Fibroblast of skin of abdomen (primary cell): ENCODE data around the gene RABGGTA.
A peak's percentile ranks its signal among the peaks of the same experiment; 100 is the strongest.
"Not testable (repeated sequence)": the region's sequence is repeated elsewhere in the genome, so short reads cannot be mapped to it uniquely, and the experiment has no call there.

ENCODE experiments used
- DNase-seq: peaks from one replicate; pipeline ENCODE4 v3.0.0-alpha.2; 2013

RABGGTA gene

DNA sequence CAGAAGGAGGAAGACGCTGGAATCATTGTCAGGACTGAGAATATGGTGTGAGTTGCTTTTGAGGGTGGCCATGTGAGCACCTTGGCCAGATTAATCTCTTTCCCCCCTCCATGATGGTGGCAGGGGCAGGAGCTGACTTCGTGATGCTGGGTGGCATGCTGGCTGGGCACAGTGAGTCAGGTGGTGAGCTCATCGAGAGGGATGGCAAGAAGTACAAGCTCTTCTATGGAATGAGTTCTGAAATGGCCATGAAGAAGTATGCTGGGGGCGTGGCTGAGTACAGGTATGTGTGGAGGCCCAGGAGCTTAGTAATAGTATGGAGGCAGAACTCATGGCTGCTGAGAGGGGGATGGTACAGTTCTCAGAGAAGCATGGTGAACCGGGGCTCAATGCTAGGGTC is 33.3 kb downstream of the RABGGTA start:
- DNase-seq = no peak

DNA sequence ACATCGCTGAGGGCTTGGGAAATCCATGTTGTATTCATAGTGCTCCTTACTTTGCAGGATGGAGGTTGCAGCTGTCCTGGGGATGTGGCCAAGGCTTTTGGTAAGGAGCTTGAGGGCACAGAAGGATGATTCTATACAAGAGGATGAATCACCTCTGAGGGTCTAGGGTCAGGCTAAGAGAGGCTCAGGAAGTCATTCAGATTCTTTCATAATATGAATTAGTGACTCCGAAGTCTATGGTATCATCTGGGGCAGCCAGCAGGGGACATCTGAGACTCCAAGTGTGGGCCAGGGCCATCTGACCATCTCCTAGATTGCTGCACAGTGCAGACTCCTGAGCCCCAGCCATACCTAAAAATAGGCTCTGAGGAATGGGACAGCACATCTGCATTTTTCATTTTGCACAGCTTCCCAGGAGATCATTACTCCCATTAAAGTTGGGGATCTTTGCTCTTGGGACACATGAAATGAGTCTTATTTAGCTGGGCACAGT is 33.9 kb downstream of the RABGGTA start:
- no peak for DNase-seq

DNA sequence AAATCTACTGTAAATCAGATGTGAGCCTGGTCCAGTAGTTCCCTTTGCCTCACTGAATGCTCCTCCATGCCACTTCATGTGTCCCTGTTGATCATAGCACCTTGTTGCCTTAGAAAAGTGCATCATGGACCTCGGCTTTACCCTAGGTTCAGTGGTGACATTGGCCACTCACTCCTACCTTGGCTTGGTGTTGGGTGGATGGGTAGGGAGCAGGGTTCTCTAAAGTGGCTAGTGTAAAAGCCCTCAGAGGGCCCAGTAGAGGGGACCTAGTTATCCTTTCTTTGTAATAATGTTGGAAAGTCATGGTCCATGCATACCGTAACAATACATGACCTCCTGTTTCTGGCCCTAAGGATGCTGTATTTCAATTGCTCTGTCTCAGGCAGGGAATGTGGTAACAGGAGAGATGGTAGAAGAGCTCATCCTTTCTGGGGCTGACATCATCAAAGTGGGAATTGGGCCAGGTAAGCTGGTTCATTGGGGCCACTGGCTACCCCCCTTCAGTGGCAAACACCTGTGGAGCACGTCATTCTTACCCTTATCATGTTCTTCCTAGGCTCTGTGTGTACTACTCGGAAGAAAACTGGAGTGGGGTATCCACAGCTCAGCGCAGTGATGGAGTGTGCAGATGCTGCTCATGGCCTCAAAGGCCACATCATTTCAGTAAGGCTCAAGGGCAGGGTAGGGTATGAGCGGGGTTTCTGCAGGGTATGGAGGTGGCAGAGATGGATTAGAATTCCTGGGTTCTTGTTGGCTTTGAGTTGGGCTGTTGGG is 34.5 kb downstream of the RABGGTA start:
- no peak for DNase-seq

DNA sequence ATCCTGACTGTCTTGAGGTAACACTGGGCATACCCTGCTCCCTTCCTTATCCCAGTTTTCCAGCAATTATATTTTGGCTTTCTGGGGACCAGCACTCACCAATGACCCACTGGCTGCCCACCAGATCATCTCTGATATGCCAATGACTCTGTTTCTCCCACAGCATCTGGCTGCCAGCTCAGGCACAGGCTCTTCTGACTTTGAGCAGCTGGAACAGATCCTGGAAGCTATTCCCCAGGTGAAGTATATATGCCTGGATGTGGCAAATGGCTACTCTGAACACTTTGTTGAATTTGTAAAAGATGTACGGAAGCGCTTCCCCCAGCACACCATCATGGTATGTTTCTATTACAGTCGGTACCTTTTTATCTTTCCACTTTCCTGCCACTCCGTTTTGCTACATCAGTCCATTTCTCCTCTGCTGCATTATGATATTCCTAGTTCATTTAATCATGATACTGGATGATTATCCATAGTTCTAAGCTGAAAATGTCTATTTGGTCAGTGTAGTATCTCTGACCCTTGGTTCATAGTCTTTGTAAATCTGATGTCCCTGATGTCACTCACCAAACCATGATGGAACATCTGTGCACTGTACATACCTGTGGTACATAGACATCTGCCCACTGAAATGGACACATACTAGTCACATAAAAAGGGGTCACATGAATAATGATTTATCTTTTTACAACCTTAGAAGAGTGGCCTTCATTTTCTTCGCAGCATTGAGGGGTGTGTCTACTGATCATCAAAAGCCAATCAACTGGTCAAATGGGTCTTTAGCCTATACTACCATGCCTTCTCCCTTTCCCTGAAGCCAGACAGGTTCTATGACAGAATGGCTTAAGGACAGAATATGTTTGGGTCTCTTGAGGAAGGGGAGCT is 35.4 kb downstream of the RABGGTA start:
- no peak for DNase-seq

DNA sequence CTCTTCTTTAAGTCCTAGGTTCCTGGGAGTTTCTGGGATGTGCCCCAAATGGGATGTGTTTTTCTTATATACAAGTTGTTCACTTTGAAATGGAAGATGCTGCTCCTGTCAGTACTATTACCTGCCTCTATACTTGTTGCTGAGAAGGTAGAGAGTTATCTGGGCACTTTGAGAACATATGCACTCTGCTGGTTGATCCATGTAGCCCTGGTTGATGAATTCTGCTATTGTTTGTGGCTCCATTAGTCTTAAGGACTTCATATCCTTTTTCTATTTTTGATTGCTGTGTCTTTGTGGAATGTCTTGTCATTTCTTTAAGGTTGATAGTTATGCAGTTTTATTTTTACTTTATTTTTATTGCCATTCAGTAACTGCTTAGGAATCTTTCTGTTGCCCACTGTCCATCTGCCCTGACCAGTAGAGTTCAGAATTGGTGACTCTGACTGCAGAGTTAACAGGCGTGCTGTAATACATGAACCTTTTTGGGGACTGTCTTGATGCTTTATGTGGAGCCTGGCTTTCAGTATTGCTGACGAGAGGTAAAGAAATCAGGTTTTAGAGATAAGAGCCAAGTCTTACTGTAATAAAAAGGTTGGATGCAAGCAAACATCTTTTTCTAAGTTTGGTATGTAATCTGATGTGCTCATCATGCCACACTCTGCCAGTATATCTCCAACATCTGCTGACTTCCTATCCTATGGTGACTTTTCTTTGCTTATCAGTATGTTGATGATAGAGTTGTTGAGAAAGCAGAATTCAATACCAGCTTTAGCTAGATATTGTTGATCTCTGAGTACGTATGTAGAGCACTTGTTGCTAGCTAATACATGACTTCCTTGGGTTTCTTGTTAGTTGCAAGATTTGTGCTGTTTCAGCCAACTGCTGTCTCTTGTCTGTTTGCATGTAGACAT is 37.0 kb downstream of the RABGGTA start:
- no peak for DNase-seq

DNA sequence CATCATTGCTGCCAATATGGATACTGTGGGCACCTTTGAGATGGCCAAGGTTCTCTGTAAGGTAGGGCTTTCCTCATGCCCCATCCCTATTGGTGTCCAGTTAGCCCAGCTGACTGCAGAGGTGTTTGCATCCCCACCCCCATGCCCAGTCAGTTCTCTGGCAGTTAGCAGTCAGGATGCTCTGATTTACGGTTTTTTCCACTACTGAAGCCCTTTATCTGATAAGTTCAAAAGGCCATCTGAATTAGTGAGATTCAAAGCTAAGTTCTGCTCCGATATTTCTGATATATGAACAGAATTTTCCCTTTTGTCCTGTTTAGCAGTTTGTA is 37.9 kb downstream of the RABGGTA start:
- no peak for DNase-seq

DNA sequence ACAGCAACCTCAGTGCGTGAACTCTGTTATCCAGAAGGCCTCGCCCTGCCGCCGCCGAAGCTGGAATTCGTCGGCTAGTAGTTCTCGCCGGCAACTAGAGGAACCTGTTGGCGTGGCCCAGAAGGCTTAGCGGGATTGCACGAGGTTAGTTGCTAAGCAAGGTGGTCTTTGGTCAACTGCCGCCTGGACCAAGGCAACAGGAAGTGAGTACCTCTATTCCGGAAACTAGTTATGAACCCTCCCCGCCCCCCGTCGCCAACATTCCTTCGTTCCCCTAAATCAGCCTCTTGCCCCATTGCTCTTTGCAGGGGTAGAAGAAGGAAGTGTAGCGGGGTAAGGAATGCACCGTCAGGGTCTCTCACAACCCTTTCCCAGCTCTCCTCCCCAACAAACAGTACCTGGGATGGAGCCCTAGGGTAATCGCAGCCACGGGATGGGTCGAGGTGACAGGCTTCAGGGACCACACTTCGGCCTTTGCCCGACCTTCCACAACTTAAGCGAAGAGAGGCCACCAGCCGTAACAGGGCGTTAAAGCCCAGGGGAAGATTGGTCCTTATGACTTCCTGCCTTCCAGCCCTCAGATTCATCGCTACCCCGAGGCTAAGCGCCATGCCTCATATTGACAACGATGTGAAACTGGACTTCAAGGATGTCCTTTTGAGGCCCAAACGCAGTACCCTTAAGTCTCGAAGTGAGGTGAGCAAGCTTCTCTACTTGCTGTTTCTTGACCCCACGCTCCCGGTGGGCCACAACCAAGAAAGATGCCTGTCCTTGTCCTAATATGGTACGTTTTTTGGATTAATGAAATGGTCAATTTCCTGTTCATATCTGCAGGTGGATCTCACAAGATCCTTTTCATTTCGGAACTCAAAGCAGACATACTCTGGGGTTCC is 38.5 kb downstream of the RABGGTA start, which contains the start of gene GMPR2:
Gene GMPR2 (plus strand): TSS at position 285 of the 893 bp plus-strand sequence. CDS start 325 bp downstream, at position 610.
- no peak for DNase-seq

DNA sequence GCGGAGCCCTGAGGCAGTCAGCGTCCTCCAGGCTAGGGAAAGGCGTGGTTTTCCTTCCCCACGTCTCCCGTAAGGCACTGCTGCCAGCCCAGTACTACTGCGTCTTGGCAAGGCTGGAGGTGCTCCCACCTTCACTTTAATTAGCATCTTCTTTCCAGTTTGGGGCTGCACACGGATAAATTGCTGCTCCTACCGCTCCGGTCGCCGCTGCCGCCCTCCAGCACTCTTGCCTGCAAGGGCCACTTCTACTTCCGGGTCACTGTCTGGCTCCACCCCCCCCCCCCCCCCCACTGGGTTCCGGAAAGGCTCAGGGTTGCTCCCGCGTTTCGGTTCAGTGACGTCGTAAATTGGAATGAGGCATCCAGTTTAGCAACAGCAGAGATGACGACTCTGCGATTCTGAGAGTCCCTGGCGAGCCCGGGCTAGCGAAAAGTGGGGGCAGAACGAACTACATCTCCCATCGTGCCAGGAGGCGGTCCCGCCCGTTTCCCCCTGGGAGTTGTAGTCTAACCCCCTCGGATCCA is 39.2 kb downstream of the RABGGTA start, which contains the start of gene NEDD8:
Gene NEDD8 (minus strand): TSS at position 247 of the 524 bp plus-strand sequence. CDS start 100 bp downstream, at position 147.
- DNase-seq = peak; percentile 98

DNA sequence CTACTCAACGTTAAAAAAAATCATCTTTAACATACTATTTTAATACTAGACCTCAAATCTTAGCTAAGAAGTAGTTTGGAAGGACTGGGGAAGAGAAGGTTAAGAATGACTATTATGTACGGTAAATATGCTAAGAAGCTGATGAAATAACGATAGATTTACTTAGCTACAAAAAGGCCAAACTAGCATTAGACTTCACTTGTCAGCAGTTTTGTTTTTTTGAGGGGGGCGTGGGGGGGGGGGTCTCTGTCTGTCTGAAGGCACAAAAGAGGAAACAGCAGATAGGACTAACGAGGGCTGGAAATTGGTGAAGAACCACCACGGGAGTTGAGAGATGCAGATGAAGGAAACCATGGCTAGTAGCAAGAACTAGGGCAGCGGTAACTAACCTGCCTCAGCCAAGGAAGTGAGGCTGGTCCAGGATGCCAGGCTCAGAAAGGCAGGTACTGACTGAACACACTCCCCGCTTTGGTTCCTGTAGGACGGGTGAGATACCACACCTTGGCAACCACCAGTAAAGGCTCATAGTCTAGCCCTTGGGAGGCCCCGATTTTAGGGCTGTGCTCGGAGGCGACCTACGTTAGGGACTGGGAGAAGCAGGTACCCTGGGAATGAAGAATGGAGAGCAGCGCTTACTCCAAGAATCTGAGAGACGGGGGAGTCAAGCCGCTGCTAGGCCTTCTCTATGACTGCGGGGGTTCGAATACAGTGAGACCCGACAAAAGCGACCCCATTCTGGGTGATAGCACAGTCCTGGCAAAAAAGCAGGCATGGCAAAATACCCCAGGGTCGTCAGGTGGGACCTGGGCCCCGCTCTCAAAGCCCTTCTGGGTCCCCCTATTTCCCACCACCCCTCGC is 39.9 kb downstream of the RABGGTA start:
- DNase-seq = no peak

DNA sequence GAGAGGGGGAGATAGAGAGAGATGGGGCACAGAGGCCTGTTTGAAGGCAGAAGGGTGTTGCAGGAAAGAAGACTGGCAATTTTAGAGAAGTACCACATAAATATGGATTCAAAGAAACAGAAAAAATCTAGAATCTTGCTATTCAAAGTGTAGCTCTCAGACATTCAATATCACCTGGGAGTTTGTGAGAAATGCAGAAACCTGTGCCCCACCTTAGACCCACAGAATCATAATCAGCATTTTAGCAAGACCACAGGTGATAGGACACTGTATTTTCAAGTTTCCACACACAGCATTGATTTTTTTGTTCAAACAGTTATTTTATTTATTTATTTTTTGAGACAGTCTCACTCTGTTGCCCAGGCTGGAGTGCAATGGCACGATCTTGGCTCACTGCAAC is 42.5 kb downstream of the RABGGTA start:
- DNase-seq = no peak

DNA sequence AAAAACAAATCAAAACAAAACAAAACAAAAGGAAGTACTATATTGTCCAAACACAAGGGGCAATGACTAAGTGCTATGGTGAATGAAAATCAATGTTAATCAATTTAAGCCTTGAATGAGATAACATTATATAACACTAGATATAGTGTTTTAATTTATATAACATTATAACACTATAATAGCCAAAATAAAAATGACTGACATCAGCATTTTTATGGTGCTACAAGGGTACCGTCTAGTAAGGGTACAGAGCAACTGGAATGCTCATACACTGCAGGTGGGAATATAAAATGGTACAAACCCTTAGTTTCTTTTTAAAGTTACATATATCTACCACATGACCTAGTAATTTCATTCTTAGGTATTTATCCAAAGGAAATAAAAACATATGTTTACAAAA is 44.9 kb downstream of the RABGGTA start:
- no peak for DNase-seq

DNA sequence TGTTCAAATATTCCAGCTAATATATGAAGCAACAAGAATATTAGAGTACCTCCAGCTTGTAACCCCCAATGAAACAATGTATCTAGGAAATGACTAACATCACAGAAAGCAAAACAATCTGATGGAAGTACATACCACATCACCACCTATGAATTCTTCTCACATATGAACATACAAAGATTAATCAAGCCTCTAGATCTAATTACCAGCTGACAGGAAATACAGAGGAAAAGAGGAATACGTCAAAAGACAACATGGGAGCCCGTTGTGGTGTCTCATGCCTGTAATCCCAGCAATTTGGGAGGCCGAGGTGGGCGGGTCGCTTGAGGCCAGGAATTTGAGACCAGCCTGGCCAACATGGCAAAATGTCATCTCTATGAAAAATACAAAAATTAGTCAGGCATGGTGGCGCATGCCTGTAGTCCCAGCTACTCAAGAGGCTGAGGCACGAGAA is 46.8 kb downstream of the RABGGTA start:
- peak; percentile 93 for DNase-seq

DNA sequence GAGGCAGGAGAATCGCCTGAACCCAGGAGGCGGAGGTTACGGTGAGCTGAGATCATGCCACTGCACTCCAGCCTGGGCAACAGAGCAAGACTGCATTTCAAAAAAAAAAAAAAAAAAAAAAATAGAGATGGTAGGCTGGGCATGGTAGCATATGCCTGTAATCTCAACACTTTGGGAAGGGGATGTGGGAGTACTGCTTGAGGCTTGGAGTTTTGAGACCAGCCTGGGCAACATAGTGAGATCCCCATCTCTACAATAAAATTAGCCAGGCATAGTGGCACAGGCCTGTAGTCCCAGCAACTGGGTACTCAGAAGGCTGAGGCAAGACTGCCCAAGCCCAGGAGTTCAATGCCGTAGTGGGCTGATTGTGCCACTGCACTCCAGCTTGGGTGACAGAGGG is 48.4 kb downstream of the RABGGTA start:
- not testable (repeated sequence) for DNase-seq

DNA sequence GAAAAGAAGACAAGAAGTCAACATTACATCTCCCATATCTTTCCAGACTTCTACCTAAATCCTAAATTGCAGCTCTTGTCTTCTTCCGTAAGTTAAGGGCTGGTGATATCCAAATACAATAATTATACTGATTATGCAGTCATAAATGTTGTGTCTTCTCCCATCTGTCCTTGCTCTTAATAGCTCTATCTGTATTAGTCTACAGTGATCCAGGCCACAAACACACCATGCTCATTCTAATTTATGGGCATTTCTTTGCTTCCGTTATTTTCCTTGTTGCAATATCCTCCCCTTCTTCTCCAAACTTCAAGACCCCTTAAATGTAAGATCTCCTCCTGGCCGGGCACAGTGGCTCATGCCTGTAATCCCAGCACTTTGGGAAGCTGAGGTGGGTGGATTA is 51.9 kb downstream of the RABGGTA start:
- DNase-seq = no peak

DNA sequence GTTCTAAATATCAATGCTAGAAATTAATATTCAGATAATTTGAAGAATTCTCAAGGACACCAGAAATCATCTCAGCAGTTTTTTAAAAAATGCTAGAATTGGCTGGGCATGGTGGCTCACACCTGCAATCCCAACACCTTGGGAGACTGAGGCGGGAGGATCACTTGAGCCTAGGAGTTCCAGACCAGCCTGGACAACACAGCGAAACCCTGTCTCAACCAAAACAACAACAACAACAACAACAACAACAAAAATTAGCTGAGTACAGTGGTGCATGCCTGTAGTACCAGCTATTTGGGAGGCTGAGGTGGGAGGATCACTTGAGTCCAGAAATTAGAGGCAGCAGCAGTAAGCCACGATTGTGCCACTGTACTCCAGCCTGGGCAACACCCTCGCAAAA is 52.3 kb downstream of the RABGGTA start:
- no peak for DNase-seq

DNA sequence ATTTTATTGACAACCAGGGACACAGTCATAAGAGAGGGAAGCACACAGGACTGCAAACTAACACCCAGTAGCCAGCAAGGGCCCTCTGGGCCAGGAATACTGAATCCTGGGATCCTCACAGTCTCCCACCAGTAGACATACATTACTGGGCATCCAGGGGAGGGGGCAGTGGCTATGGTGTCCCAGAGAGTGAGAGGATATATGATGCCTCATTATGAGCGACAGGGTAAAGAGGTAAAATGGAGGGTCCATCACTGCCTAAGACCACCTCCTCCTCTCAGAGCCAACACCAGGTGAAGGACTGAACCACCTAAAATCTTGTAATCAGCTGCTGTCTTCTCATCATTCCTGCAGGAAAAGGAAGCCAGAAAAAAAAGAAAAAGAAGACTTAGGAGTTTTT is 54.5 kb downstream of the RABGGTA start:
- DNase-seq = not testable (repeated sequence)

DNA sequence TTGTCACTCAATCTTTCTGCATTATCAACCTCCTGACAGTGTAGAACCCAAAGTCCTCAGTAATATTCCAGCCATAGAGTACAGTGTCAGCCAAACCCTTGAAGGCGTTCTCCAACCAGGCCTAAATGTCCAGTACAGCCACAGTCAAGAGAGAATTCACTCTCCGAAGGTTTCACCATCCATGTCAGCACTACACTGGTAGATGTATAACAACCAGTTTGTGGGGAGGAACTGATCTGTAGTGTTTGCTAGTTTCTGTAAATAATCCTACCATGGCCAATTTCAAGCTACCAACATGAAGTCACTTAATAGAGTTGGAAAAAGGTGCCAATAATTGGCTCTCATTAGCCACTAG is 55.1 kb downstream of the RABGGTA start:
- DNase-seq = no peak
